Thyroid gland (tissue), 4 donors: ENCODE measurements around the gene BCL3. TPM values are rescaled to one million over a fixed set of nuclear protein-coding genes. Genes with fewer than 3 reads are reported as not detected.
A peak's percentile ranks its signal among the peaks of the same experiment; 100 is the strongest.

Experiments used
- DNase-seq, 2 donors: peaks; one replicate each; pipeline ENCODE4 v3.0.0-alpha.2; 2019
- H3K27ac ChIP-seq, 3 donors: fragments of 200-600 bp; sonication (generic); 1 replicate in 2 of 3; 2 replicates in 1 of 3; pipeline ENCODE4 v1.5.1; 2016 to 2019; ENCODE audit warnings: mild to moderate bottlenecking in 1 of 3, moderate library complexity in 1 of 3
- H3K27me3 ChIP-seq: fragments of 200-600 bp; sonication (generic); one replicate; pipeline ENCODE4 v1.5.1; 2019
- H3K36me3 ChIP-seq, 2 donors: fragments of 200-600 bp; sonication (generic); one replicate each; pipeline ENCODE4 v1.5.1; 2016 to 2019
- H3K4me1 ChIP-seq, 2 donors: fragments of 200-600 bp; sonication (generic); one replicate each; pipeline ENCODE4 v1.5.1; 2017 to 2019
- H3K4me3 ChIP-seq, 3 donors: fragments of 200-600 bp; sonication (generic); replicated peaks in 1 of 3; 1 replicate in 2 of 3; 2 replicates in 1 of 3; pipeline ENCODE4 v1.5.1; 2016; ENCODE audit warnings: mild to moderate bottlenecking in 1 of 3
- H3K9me3 ChIP-seq: fragments of 200-600 bp; sonication (generic); one replicate; pipeline ENCODE4 v1.5.1; 2017
- CTCF ChIP-seq, 6 experiments: fragments of 200-600 bp in 3 of 6; fragments of 450-650 bp in 3 of 6; sonication (generic) in 3 of 6; IDR thresholded peaks; one replicate each; pipeline ENCODE4 v1.5.1; 2016 to 2019; ENCODE audit warnings: antibody characterized with exemption in 6 of 6, mild to moderate bottlenecking in 2 of 6, inconsistent platforms in 1 of 6, moderate library complexity in 1 of 6
- POLR2A ChIP-seq, 2 donors: fragments of 450-650 bp; IDR thresholded peaks; one replicate each; pipeline ENCODE4 v1.6.1; 2017; ENCODE audit warnings: antibody characterized with exemption in 2 of 2, mild to moderate bottlenecking in 2 of 2, moderate library complexity in 1 of 2
- WGBS, 2 donors: methylation state at CpG; one replicate each; pipeline ENCODE4 v1.1.5; 2017; 5-methylcytosine and 5-hydroxymethylcytosine counted together
- intact Hi-C: fragments of 100-400 bp; cut with DNase I; formaldehyde crosslinking; loops from one replicate; pipeline ENCODE4 v1.15.1; 2023
- total RNA-seq, 4 donors: library from RNA; depleted of rRNA; stranded (reverse); fragments of >200 nt; gene quantifications; one replicate each; pipeline ENCODE4 v1.2.3, GENCODE V29; 2016

The BCL3 gene
- total RNA-seq, 4 donors from 2014 or later = 12.4 to 56.2 (median 16.8) TPM

GRCh38 chr19:44742330-44743061 is 6.0 kb upstream of the BCL3 start:
- TF ChIP-seq POLR2A (IDR thresholded peaks at IDR 0.05) (no peak), CTCF (IDR thresholded peaks at IDR 0.05) (no peak)
- Histone ChIP-seq H3K9me3 (no peaks in the 10 kb centered on the region), H3K4me3 (no peak overlapping the region), H3K27ac (peak overlapping the region; percentile 81 to 97 (median 95)), H3K36me3 (no peaks in the 10 kb centered on the region), H3K4me1 (peaks cover 52 to 91% of the 10 kb centered on the region in 2 donors), H3K27me3 (no peaks in the 10 kb centered on the region)
- 55 to 57% methylated on average over 20 of the region's 20 CpGs for WGBS, 2 donors
- DNase-seq = peak; percentile 59 to 64
- intact Hi-C loops = no loop called here

GRCh38 chr19:44744871-44745332 is 3.6 kb upstream of the BCL3 start:
- peak overlapping the region; percentile 85 to 89 (median 89) for H3K27ac ChIP-seq
- H3K27me3 ChIP-seq = no peaks in the 10 kb centered on the region
- no peak for DNase-seq
- intact Hi-C loops = no loop called here
- WGBS, 2 donors = 70 to 76% methylated on average over 3 of the region's 3 CpGs
- H3K4me1 ChIP-seq = peaks cover 50 to 77% of the 10 kb centered on the region in 2 donors
- no peaks in the 10 kb centered on the region for H3K36me3 ChIP-seq
- no peak overlapping the region for H3K4me3 ChIP-seq
- TF ChIP-seq CTCF (IDR thresholded peaks at IDR 0.05) = no peak
- TF ChIP-seq POLR2A (IDR thresholded peaks at IDR 0.05) = no peak
- H3K9me3 ChIP-seq = no peaks in the 10 kb centered on the region

DNA sequence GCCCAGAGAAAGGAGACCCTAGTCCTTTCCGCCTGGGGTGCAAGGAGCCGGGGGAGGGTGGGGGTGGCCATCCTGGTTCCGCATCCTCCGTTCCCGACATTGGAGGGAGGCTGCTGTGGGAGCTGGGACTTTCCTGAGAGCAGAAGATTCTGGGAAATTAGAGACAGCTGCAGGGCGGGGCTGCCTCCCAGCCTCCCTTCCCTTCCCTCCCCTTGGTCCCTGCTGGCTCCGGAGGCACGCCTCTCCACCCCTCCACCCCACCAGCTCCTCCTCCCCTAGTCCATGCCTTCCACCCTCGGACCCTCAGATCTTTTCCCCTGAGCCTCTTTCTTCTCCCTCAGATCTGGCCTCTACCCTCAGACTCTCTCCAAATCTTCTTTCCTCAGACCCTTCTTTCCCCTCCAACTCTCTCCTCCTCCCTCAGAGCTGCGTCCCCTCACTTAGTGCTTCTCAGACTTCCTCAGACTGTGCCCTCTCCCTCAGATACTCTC is 3.1 kb upstream of the BCL3 start:
- no peak for TF ChIP-seq CTCF (IDR thresholded peaks at IDR 0.05)
- no peak for TF ChIP-seq POLR2A (IDR thresholded peaks at IDR 0.05)
- H3K27ac ChIP-seq = peak overlapping the region; percentile 85 to 89 (median 89)
- no peaks in the 10 kb centered on the region for H3K9me3 ChIP-seq
- WGBS, 2 donors = 48 to 52% methylated on average over 5 of the region's 10 CpGs
- no peaks in the 10 kb centered on the region for H3K36me3 ChIP-seq
- intact Hi-C loops = no loop called here
- no peak overlapping the region for H3K4me3 ChIP-seq
- DNase-seq = peak in 1 of 2 donors; percentile 48
- H3K27me3 ChIP-seq = no peaks in the 10 kb centered on the region
- H3K4me1 ChIP-seq = peaks cover 50 to 77% of the 10 kb centered on the region in 2 donors

DNA sequence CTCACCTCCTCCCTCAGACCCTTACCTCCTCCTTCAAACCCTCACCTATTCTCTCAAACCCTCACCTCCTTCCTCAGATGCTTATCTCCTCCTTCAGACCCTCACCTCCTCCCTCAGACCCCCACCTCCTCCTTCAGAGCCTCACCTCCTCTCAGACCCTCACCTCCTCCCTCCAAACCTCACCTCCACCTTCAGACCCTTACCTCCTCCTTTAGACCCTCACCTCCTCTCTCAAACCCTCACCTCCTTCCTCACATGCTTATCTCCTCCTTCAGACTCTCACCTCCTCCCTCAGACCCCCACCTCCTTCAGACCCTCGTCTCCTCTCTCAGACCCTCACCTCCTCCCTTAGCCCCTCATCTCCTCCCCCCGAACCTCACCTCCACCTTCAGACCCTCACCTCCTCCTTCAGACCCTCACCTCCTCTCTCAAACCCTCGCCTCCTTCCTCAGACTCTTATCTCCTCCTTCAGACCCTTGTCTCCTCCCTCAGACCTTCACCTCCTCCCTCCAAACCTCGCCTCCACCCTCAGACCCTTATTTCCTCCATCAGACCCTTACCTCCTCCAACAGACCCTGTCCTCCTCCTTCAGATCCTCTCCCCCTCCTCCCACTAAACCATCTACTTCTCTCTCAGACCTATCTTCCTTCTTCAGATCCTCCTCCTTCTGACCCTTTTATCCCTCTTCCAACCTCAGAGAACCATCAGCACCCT is 2.5 kb upstream of the BCL3 start:
- H3K36me3 ChIP-seq = no peaks in the 10 kb centered on the region
- no peaks in the 10 kb centered on the region for H3K27me3 ChIP-seq
- no peak for DNase-seq
- H3K4me1 ChIP-seq = peaks cover 50 to 77% of the 10 kb centered on the region in 2 donors
- H3K4me3 ChIP-seq = no peak overlapping the region
- peak overlapping the region; percentile 89 to 97 (median 89) for H3K27ac ChIP-seq
- H3K9me3 ChIP-seq = no peaks in the 10 kb centered on the region
- TF ChIP-seq CTCF (IDR thresholded peaks at IDR 0.05) (no peak), POLR2A (IDR thresholded peaks at IDR 0.05) (no peak)
- intact Hi-C loops = no loop called here
- WGBS, 2 donors = 80 to 83% methylated on average over 4 of the region's 4 CpGs

GRCh38 chr19:44746616-44746945 is 1.9 kb upstream of the BCL3 start:
- H3K27me3 ChIP-seq = no peaks in the 10 kb centered on the region
- TF ChIP-seq POLR2A (IDR thresholded peaks at IDR 0.05) = no peak
- no peak for TF ChIP-seq CTCF (IDR thresholded peaks at IDR 0.05)
- H3K36me3 ChIP-seq = peaks cover under 1 to 4% of the 10 kb centered on the region in 2 donors
- intact Hi-C loops = no loop called here
- H3K9me3 ChIP-seq = no peaks in the 10 kb centered on the region
- peaks cover 46 to 77% of the 10 kb centered on the region in 2 donors for H3K4me1 ChIP-seq
- no peak overlapping the region for H3K4me3 ChIP-seq
- no peak for DNase-seq
- peak overlapping the region; percentile 89 to 97 (median 89) for H3K27ac ChIP-seq
- 80 to 84% methylated on average over 4 to 5 of the region's 5 CpGs for WGBS, 2 donors
